ENCODE measurements around the gene AMY1B.
"Not testable (repeated sequence)": the region's sequence is repeated elsewhere in the genome, so short reads cannot be mapped to it uniquely, and the experiment has no call there.

Gene AMY1B

DNA sequence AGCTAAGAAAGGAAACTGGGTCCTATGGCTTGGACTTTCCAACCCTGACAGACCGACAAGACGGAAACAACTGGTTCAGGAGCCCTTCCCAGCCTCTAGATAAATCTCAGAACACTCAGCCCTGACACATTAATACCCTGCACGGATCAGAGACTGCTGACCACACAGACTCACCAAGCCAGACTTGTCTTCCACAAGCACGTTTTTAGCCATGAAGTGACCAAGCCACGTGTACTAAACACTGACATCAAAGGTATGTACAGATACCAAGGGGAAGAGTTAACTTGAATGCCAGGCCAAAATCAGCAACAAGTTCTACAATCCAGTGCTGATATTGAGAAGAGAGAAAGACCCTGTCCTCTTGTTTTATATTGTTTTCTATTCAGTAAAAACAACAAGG is at the start of gene AMY1B:
Gene AMY1B, minus strand, starts transcription at position 101 of the 400 bp plus-strand sequence. CDS start 571 bp downstream, outside the sequence.
- DNase-seq, result not testable (repeated sequence)

DNA sequence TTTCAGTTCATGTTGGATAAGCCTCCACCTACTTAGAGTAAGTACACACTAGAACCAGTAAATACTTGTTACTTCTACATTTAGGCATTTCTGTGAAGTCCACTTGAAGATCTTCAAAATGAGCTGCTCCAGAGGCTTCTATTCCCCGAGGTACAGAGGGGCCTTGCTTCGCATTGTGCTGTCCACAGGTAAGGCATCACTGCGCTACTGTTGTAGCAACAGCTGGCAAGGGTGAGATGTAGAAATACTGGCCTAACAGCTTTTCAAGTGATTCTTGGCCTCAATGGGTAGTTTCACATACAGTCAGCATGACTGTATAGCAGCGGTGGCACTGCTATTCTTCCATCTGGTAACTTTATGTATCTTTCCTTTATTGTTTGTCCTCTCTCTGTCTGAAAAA is 49.0 kb upstream of the AMY1B start:
- DNase-seq, result not testable (repeated sequence)

DNA sequence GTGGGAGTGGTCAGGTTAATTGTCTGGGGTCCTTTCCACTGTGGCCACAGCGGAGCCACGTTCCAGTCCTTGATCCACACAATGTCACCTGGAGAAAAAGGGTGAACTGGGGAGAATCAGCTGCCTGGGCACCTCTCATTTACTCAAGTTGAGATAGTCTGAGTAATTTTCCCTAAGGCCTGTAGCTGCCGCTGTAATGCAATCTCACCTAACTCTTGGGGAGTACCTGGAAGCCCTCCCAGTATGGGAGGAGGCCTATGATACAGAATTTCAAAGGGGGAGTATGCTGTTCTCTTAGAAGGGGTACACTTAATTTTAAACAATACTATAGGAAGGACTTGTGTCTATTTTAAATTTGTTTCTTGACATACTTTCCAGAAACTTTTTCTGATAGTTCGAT is 48.4 kb upstream of the AMY1B start:
- DNase-seq, result not testable (repeated sequence)

DNA sequence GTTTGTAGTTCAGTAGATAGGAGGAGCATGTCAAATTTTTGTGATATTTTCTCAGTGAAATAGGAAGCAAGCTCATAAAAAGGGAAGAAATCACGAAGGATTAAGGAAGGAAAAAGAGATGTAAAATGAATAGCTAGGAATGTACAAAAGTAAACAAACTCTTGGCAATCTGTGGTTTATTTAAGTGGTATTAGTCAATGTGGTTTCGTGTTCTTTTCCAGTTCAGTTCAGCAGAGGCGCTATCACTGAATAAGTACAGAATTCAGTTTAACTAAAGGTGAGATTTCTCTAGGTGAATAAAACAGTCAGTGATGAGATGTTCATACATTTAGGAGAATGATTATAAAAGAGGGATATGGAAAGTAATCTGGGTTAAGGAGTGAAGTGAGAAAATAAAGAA is 42.0 kb upstream of the AMY1B start:
- not testable (repeated sequence) for DNase-seq

DNA sequence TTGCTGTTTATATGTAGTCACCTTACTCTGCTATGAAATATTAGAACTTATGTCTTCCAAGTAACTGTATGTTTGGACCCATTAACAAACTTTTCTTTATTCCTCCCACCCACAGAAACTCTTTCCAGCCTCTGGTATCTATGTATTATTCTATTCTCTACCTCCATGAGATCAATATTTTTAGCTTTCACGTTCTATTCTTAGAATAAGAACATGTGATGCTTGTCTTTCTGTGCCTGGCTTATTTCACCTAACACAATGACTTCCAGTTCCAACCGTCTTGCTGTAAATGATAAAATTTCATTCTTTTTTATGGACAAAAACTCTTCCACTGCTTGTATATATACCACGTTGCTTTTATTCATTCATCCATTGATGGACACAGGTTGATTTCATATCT is 39.3 kb upstream of the AMY1B start:
- DNase-seq, result not testable (repeated sequence)

DNA sequence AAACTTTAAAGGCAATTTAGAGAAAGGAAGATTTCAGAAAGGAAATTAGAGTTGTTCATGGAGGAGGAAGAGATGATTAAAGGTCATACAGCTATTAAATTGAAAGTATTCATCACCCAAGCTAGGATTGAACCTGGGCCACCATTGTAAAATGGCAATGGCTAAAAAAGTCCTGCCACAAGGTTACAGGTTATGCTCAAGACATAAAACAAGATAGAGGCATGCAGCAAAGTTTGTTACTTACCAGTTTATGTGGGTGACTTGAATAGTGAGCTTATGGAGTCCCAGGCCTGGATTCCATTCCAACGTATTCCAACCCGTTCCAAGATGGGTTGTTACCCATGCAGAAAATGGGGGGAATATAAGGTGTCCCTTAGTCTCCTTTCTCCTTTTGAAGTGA is 25.5 kb upstream of the AMY1B start:
- DNase-seq, result not testable (repeated sequence)

DNA sequence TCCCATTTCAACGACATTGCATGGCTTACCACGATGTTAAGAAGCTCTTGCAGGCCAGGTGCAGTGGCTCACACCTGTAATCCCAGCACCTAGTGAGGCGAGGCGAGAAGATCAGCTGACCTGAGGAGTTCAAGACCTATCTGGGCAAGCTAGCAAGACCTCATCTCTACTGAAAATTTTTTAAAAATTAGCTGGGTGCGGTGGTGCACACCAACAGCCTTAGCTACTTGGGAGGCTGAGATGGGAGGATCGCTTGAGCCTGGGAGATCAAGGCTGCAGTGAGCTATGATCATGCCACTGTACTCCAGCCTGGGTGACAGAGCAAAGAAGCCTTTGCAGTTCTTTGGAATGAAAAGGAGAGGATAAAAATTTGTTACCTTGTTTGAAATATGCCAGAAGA is 21.4 kb upstream of the AMY1B start:
- DNase-seq, result not testable (repeated sequence)

DNA sequence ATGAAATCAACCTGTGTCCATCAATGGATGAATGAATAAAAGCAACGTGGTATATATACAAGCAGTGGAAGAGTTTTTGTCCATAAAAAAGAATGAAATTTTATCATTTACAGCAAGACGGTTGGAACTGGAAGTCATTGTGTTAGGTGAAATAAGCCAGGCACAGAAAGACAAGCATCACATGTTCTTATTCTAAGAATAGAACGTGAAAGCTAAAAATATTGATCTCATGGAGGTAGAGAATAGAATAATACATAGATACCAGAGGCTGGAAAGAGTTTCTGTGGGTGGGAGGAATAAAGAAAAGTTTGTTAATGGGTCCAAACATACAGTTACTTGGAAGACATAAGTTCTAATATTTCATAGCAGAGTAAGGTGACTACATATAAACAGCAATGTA is 14.4 kb upstream of the AMY1B start:
- not testable (repeated sequence) for DNase-seq

DNA sequence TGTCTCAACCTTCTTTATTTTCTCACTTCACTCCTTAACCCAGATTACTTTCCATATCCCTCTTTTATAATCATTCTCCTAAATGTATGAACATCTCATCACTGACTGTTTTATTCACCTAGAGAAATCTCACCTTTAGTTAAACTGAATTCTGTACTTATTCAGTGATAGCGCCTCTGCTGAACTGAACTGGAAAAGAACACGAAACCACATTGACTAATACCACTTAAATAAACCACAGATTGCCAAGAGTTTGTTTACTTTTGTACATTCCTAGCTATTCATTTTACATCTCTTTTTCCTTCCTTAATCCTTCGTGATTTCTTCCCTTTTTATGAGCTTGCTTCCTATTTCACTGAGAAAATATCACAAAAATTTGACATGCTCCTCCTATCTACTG is 11.7 kb upstream of the AMY1B start:
- not testable (repeated sequence) for DNase-seq

DNA sequence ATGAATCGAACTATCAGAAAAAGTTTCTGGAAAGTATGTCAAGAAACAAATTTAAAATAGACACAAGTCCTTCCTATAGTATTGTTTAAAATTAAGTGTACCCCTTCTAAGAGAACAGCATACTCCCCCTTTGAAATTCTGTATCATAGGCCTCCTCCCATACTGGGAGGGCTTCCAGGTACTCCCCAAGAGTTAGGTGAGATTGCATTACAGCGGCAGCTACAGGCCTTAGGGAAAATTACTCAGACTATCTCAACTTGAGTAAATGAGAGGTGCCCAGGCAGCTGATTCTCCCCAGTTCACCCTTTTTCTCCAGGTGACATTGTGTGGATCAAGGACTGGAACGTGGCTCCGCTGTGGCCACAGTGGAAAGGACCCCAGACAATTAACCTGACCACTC is 5.2 kb upstream of the AMY1B start:
- DNase-seq, result not testable (repeated sequence)

DNA sequence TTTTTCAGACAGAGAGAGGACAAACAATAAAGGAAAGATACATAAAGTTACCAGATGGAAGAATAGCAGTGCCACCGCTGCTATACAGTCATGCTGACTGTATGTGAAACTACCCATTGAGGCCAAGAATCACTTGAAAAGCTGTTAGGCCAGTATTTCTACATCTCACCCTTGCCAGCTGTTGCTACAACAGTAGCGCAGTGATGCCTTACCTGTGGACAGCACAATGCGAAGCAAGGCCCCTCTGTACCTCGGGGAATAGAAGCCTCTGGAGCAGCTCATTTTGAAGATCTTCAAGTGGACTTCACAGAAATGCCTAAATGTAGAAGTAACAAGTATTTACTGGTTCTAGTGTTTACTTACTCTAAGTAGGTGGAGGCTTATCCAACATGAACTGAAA is 4.7 kb upstream of the AMY1B start:
- DNase-seq, result not testable (repeated sequence)

DNA sequence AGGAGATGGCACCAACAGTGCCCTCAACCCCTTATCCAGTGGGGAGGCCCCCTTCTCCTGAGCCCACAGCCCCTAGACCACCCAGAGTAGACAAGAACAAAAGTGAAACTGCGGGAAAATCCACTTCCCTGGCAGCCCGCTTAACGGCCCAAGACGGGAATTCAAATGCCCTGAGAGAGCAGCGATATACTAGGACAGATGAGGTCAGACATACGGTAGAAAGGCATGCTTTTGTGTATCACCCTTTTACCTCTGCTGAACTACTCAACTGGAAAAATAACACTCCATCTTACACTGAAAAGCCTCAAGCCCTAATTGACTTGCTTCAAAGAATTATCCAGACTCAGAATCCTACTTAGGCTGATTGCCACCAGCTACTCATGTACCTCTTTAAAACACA is 1.4 kb upstream of the AMY1B start:
- DNase-seq, result not testable (repeated sequence)

DNA sequence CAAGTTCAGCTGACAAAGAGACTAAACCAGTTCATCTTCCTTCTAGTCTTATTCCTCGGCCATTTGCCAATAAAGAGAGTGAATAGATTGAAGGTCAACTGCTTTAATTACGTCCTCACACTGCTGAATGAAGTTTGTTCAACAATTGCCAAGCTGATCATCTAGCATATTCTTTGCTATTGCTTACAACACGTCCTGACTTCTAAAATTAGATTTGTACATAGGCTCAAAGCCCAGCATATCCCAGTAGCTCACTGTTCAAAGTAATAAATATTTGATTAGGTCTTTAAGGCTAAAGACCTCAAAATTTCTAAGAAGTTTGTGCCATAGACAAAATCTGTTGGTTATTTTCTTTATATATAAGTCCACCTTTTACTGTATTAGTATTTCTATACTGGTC is 19.7 kb downstream of the AMY1B start:
- DNase-seq, result not testable (repeated sequence)

DNA sequence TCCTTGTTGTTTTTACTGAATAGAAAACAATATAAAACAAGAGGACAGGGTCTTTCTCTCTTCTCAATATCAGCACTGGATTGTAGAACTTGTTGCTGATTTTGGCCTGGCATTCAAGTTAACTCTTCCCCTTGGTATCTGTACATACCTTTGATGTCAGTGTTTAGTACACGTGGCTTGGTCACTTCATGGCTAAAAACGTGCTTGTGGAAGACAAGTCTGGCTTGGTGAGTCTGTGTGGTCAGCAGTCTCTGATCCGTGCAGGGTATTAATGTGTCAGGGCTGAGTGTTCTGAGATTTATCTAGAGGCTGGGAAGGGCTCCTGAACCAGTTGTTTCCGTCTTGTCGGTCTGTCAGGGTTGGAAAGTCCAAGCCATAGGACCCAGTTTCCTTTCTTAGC is 40.5 kb downstream of the AMY1B start, which contains the start of gene AMY1A:
Gene AMY1A, plus strand, starts transcription at position 301 of the 400 bp plus-strand sequence. CDS start 571 bp downstream, outside the sequence.
- not testable (repeated sequence) for DNase-seq

DNA sequence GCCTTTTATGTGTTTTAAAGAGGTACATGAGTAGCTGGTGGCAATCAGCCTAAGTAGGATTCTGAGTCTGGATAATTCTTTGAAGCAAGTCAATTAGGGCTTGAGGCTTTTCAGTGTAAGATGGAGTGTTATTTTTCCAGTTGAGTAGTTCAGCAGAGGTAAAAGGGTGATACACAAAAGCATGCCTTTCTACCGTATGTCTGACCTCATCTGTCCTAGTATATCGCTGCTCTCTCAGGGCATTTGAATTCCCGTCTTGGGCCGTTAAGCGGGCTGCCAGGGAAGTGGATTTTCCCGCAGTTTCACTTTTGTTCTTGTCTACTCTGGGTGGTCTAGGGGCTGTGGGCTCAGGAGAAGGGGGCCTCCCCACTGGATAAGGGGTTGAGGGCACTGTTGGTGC is 41.9 kb downstream of the AMY1B start:
- DNase-seq, result not testable (repeated sequence)

DNA sequence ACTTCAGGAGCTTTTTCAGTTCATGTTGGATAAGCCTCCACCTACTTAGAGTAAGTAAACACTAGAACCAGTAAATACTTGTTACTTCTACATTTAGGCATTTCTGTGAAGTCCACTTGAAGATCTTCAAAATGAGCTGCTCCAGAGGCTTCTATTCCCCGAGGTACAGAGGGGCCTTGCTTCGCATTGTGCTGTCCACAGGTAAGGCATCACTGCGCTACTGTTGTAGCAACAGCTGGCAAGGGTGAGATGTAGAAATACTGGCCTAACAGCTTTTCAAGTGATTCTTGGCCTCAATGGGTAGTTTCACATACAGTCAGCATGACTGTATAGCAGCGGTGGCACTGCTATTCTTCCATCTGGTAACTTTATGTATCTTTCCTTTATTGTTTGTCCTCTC is 45.1 kb downstream of the AMY1B start:
- DNase-seq, result not testable (repeated sequence)

DNA sequence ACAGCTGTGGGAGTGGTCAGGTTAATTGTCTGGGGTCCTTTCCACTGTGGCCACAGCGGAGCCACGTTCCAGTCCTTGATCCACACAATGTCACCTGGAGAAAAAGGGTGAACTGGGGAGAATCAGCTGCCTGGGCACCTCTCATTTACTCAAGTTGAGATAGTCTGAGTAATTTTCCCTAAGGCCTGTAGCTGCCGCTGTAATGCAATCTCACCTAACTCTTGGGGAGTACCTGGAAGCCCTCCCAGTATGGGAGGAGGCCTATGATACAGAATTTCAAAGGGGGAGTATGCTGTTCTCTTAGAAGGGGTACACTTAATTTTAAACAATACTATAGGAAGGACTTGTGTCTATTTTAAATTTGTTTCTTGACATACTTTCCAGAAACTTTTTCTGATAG is 45.7 kb downstream of the AMY1B start:
- DNase-seq, result not testable (repeated sequence)

DNA sequence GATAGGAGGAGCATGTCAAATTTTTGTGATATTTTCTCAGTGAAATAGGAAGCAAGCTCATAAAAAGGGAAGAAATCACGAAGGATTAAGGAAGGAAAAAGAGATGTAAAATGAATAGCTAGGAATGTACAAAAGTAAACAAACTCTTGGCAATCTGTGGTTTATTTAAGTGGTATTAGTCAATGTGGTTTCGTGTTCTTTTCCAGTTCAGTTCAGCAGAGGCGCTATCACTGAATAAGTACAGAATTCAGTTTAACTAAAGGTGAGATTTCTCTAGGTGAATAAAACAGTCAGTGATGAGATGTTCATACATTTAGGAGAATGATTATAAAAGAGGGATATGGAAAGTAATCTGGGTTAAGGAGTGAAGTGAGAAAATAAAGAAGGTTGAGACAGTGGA is 52.1 kb downstream of the AMY1B start:
- not testable (repeated sequence) for DNase-seq

DNA sequence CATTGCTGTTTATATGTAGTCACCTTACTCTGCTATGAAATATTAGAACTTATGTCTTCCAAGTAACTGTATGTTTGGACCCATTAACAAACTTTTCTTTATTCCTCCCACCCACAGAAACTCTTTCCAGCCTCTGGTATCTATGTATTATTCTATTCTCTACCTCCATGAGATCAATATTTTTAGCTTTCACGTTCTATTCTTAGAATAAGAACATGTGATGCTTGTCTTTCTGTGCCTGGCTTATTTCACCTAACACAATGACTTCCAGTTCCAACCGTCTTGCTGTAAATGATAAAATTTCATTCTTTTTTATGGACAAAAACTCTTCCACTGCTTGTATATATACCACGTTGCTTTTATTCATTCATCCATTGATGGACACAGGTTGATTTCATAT is 54.8 kb downstream of the AMY1B start:
- DNase-seq, result not testable (repeated sequence)

All from activated CD4-positive, CD25-positive, alpha-beta regulatory T cell treated with anti-CD3 and anti-CD28 coated beads, Interleukin-2, amount 50 U/mL, for 72 hours (primary cell).